SK-N-SH treated with all-trans-retinoic acid at 6 μM for 48 hours (cell line): ENCODE results near the gene ADAM33.

Source experiments
- ATAC-seq: fragments of 200-7000 bp; cut with Tn5 transposase; 3 replicates; pipeline ENCODE4 v1.9.1; 2020; ENCODE audit warnings: mild to moderate bottlenecking, moderate library complexity
- ARNTL ChIP-seq: fragments of 450-650 bp; formaldehyde crosslinking; IDR thresholded peaks from 2 replicates; pipeline ENCODE4 v1.5.0; 2020; ENCODE audit warnings: low read depth, mild to moderate bottlenecking, moderate library complexity, borderline replicate concordance
- BACH2 ChIP-seq: fragments of 250-450 bp; sonication (Bioruptor Pico); IDR thresholded peaks from 2 replicates; pipeline ENCODE4 v1.9.0; 2021; ENCODE audit warnings: mild to moderate bottlenecking, borderline replicate concordance
- CSDC2 ChIP-seq: fragments of 250-450 bp; sonication (Bioruptor Pico); IDR thresholded peaks from 2 replicates; pipeline ENCODE4 v1.5.0; 2020; ENCODE audit warnings: mild to moderate bottlenecking, moderate library complexity
- ESRRG ChIP-seq: fragments of 250-450 bp; sonication (Bioruptor Pico); IDR thresholded peaks from 2 replicates; pipeline ENCODE4 v1.6.1; 2021; ENCODE audit warnings: mild to moderate bottlenecking
- GLIS3 ChIP-seq: fragments of 250-450 bp; sonication (Bioruptor Pico); IDR thresholded peaks from 2 replicates; pipeline ENCODE4 v1.5.0; 2020; ENCODE audit warnings: mild to moderate bottlenecking, moderate library complexity
- OSR1 ChIP-seq: fragments of 250-450 bp; sonication (Bioruptor Pico); IDR thresholded peaks from 2 replicates; pipeline ENCODE4 v1.8.0; 2022; ENCODE audit warnings: moderate library complexity, mild to moderate bottlenecking, inconsistent platforms
- PATZ1 ChIP-seq: fragments of 250-450 bp; sonication (Bioruptor Pico); IDR thresholded peaks from 2 replicates; pipeline ENCODE4 v1.8.0; 2020; ENCODE audit warnings: mild to moderate bottlenecking, moderate library complexity, borderline replicate concordance
- POU6F1 ChIP-seq: fragments of 250-450 bp; sonication (Bioruptor Pico); IDR thresholded peaks from 2 replicates; pipeline ENCODE4 v1.8.0; 2021; ENCODE audit warnings: low read depth, mild to moderate bottlenecking, moderate library complexity, borderline replicate concordance
- PPARA ChIP-seq: fragments of 250-450 bp; sonication (Bioruptor Pico); IDR thresholded peaks from 2 replicates; pipeline ENCODE4 v1.5.0; 2020; ENCODE audit warnings: mild to moderate bottlenecking, borderline replicate concordance
- SNAI2 ChIP-seq: fragments of 250-450 bp; sonication (Bioruptor Pico); IDR thresholded peaks from 2 replicates; pipeline ENCODE4 v1.5.0; 2020; ENCODE audit warnings: mild to moderate bottlenecking, moderate library complexity
- TCF4 ChIP-seq: fragments of 250-450 bp; sonication (Bioruptor Pico); IDR thresholded peaks from 2 replicates; pipeline ENCODE4 v1.8.0; 2021; ENCODE audit warnings: mild to moderate bottlenecking, moderate library complexity, borderline replicate concordance
- TOX ChIP-seq: fragments of 250-450 bp; sonication (Bioruptor Pico); IDR thresholded peaks from 2 replicates; pipeline ENCODE4 v1.8.0; 2021; ENCODE audit warnings: mild to moderate bottlenecking, moderate library complexity, borderline replicate concordance
- ZC3H10 ChIP-seq: fragments of 250-450 bp; sonication (Bioruptor Pico); IDR thresholded peaks from 2 replicates; pipeline ENCODE4 v1.5.1; 2021; ENCODE audit warnings: mild to moderate bottlenecking, moderate library complexity
- ZFP3 ChIP-seq: fragments of 250-450 bp; sonication (Bioruptor Pico); IDR thresholded peaks from 2 replicates; pipeline ENCODE4 v1.5.0; 2020; ENCODE audit warnings: mild to moderate bottlenecking, moderate library complexity
- ZFP30 ChIP-seq: fragments of 450-650 bp; formaldehyde crosslinking; IDR thresholded peaks from 2 replicates; pipeline ENCODE4 v1.5.0; 2022; ENCODE audit warnings: mild to moderate bottlenecking, moderate library complexity
- ZNF565 ChIP-seq: fragments of 450-650 bp; formaldehyde crosslinking; conservative IDR thresholded peaks from 2 replicates; pipeline ENCODE4 v1.5.0; 2020; ENCODE audit warnings: low read depth, mild to moderate bottlenecking, moderate library complexity
- ZNF70 ChIP-seq: fragments of 450-650 bp; formaldehyde crosslinking; IDR thresholded peaks from 2 replicates; pipeline ENCODE4 v1.5.0; 2020; ENCODE audit warnings: mild to moderate bottlenecking, moderate library complexity
- ZNF8 ChIP-seq: fragments of 450-650 bp; formaldehyde crosslinking; IDR thresholded peaks from 2 replicates; pipeline ENCODE4 v1.5.0; 2020; ENCODE audit warnings: mild to moderate bottlenecking, moderate library complexity
- TF ChIP-seq, protein P1 (sequence below): fragments of 250-450 bp; sonication (Bioruptor Pico); IDR thresholded peaks from 2 replicates; pipeline ENCODE4 v1.5.1; 2020; ENCODE audit warnings: low read depth, mild to moderate bottlenecking, moderate library complexity
- TF ChIP-seq, protein P2 (sequence below): fragments of 250-450 bp; sonication (Bioruptor Pico); IDR thresholded peaks from 2 replicates; pipeline ENCODE4 v1.5.1; 2021; ENCODE audit warnings: mild to moderate bottlenecking, moderate library complexity

The ADAM33 gene

DNA sequence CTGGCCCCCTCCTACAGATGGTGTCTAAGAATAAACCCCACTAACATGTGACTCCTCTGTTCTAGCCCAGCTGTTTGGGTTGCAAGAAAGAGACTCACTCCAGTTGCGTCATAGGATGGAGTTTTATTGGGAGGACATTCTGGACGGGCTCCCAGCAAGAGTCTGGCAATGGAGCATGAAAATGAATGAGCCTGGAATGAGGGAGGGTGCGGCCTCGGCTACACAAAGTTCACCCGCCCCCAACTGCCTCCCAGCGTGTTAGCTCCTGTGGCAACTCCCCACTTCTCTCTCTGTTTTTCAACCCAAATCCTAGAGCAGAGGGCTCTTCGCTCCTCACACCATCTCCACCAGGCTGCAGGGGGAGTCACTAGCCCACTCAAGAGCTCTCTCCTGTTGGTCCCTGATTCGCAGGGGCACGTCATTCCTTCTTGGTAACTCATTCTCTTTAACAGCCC is 5.1 kb upstream of the ADAM33 start:
- peak; percentile 10; the same call in 2 of the 3 replicates for ATAC-seq
- TF ChIP-seq BACH2 (CRISPR knock-in tag) = no peak
- TF ChIP-seq ZFP30 (CRISPR knock-in tag) = no peak
- TF ChIP-seq ZC3H10 (CRISPR knock-in tag) = no peak
- no peak for TF ChIP-seq ZNF70 (CRISPR knock-in tag)
- no peak for TF ChIP-seq ESRRG (CRISPR knock-in tag)
- no peak for TF ChIP-seq ZFP3 (CRISPR knock-in tag)

DNA sequence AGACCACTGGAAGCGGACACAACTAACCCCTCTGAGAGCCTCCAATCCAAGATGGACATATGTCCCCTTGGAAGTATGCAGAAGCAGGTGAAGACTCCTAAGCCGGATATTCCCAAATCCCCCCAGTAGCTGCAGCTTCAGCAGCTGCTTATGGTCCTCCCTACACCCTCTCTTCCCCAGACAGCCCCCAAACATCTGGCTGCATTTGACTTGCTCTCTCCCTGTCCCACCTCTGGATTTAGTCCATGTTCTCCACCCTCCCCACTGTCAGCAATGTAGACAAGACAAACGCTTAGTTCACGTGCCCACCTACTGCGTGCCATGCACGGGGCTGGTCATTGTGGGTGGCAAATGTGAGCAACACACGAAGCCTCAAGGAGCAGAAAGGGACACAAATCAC is 4.6 kb upstream of the ADAM33 start:
- no peak for ATAC-seq
- TF ChIP-seq ZFP3 (CRISPR knock-in tag) (no peak), PPARA (no peak), SNAI2 (CRISPR knock-in tag) (no peak), PATZ1 (CRISPR knock-in tag) (no peak), ARNTL (CRISPR knock-in tag) (no peak), ESRRG (CRISPR knock-in tag) (no peak), OSR1 (no peak), POU6F1 (CRISPR knock-in tag) (no peak), TCF4 (no peak), ZNF565 (CRISPR knock-in tag) (no peak), GLIS3 (CRISPR knock-in tag) (no peak)
- TF ChIP-seq, protein P1, sequence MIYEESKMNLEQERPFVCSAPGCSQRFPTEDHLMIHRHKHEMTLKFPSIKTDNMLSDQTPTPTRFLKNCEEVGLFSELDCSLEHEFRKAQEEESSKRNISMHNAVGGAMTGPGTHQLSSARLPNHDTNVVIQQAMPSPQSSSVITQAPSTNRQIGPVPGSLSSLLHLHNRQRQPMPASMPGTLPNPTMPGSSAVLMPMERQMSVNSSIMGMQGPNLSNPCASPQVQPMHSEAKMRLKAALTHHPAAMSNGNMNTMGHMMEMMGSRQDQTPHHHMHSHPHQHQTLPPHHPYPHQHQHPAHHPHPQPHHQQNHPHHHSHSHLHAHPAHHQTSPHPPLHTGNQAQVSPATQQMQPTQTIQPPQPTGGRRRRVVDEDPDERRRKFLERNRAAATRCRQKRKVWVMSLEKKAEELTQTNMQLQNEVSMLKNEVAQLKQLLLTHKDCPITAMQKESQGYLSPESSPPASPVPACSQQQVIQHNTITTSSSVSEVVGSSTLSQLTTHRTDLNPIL (CRISPR knock-in tag) = no peak

- ATAC-seq = no peak
- no peak for TF ChIP-seq ZNF8
- no peak for TF ChIP-seq ZFP30 (CRISPR knock-in tag)
- no peak for TF ChIP-seq GLIS3 (CRISPR knock-in tag)
- TF ChIP-seq, protein P2, sequence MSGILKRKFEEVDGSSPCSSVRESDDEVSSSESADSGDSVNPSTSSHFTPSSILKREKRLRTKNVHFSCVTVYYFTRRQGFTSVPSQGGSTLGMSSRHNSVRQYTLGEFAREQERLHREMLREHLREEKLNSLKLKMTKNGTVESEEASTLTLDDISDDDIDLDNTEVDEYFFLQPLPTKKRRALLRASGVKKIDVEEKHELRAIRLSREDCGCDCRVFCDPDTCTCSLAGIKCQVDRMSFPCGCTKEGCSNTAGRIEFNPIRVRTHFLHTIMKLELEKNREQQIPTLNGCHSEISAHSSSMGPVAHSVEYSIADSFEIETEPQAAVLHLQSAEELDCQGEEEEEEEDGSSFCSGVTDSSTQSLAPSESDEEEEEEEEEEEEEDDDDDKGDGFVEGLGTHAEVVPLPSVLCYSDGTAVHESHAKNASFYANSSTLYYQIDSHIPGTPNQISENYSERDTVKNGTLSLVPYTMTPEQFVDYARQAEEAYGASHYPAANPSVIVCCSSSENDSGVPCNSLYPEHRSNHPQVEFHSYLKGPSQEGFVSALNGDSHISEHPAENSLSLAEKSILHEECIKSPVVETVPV = no peak
- TF ChIP-seq TOX (CRISPR knock-in tag) = no peak
- no peak for TF ChIP-seq ZC3H10 (CRISPR knock-in tag)
- no peak for TF ChIP-seq POU6F1 (CRISPR knock-in tag)
- TF ChIP-seq, protein P1 (CRISPR knock-in tag) = no peak
- TF ChIP-seq PPARA = no peak
- no peak for TF ChIP-seq CSDC2 (CRISPR knock-in tag)
- TF ChIP-seq, all 23 proteins: peak for 0
Observed at GRCh38 chr20:3685341-3685740, 3.5 kb upstream of the ADAM33 start.
